ENCODE measurements around the gene NR3C1.

NR3C1 gene

DNA sequence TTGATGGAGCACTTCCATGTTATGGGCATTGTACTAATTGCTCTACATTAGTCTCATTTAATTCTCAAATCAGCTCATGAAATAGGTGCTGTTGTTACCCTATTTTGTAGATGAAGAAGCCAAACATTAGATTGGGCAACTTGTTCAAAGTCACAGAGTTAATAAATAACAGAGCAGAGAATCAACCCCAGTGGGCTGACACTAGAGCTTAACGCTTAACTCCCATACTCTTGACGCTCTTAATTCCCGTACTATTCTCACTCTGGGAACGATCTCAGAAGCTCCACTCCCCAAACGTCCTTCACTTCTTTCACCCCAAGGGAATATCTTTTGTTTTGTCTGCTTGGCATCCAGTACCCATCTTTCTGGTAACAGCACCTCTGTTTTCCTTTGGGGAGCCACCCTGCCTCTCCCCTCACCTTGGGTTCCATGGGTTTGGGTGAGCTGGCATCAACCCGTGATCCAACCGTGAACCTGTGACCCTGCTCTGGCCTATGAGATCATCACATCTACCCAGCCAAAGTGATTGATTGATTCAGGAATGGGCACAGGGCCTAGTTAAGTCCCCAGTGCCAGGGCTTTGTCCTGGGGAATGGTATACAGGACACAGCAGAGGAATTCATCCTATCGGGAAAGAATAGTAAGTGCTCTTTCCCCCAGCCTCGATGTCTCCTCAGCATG, 169.2 kb downstream of the NR3C1 start:
- H3K9ac ChIP-seq (ENCODE audit: low read length) = no peak overlapping the region
- DNase-seq (ENCODE audit: low read depth) = no peak

DNA sequence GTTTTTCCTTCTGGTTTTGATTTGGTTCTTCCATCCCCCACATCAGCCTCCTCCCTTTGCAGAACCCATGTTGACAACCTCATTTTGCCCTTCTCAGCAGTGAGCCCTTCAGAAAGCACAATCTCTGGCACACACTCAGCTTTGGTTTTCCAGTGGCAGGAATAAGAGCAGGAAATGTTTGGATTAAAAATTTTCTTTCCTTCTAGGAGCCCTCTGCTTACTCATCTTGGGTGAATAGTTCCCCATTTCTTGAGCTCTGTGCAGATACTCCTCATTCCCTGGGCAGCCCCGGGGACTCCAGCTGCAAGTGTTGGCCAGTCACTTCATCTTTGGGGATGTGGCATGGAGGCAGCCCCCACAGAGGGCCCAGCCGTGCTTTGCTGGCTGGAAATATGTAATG, 170.5 kb downstream of the NR3C1 start:
- Histone ChIP-seq H3K4me1 (ENCODE audit: control insufficient read depth, insufficient read depth, low read length) (peaks cover 30% of the 10 kb centered on the region), H3K9me3 (ENCODE audit: control insufficient read depth, low read length) (no peaks in the 10 kb centered on the region), H3K27me3 (replicated peaks; ENCODE audit: control insufficient read depth, insufficient read depth, low read length) (no peaks in the 10 kb centered on the region), H3K9ac (ENCODE audit: low read length) (no peak overlapping the region), H3K4me3 (ENCODE audit: low read length) (no peak overlapping the region), H3K36me3 (ENCODE audit: control insufficient read depth, insufficient read depth, low read length, severe bottlenecking) (no peaks in the 10 kb centered on the region)
- DNase-seq (ENCODE audit: low read depth) = peak; percentile 24

More for the DNA sequence above, 169.2 kb downstream of the NR3C1 start:
- Histone ChIP-seq H3K36me3 (ENCODE audit: control insufficient read depth, insufficient read depth, low read length, severe bottlenecking) (no peaks in the 10 kb centered on the region), H3K4me3 (ENCODE audit: low read length) (no peak overlapping the region), H3K4me1 (ENCODE audit: control insufficient read depth, insufficient read depth, low read length) (peaks cover 29% of the 10 kb centered on the region), H3K9me3 (ENCODE audit: control insufficient read depth, low read length) (no peaks in the 10 kb centered on the region), H3K27me3 (replicated peaks; ENCODE audit: control insufficient read depth, insufficient read depth, low read length) (no peaks in the 10 kb centered on the region)

GRCh38 chr5:143231973-143232812, 171.3 kb downstream of the NR3C1 start:
- Histone ChIP-seq H3K9me3 (ENCODE audit: control insufficient read depth, low read length) (no peaks in the 10 kb centered on the region), H3K4me1 (ENCODE audit: control insufficient read depth, insufficient read depth, low read length) (peaks cover 30% of the 10 kb centered on the region), H3K9ac (ENCODE audit: low read length) (no peak overlapping the region), H3K36me3 (ENCODE audit: control insufficient read depth, insufficient read depth, low read length, severe bottlenecking) (no peaks in the 10 kb centered on the region), H3K4me3 (ENCODE audit: low read length) (no peak overlapping the region), H3K27me3 (replicated peaks; ENCODE audit: control insufficient read depth, insufficient read depth, low read length) (no peaks in the 10 kb centered on the region)
- DNase-seq (ENCODE audit: low read depth) = no peak

- H3K36me3 ChIP-seq (ENCODE audit: control insufficient read depth, insufficient read depth, low read length, severe bottlenecking) = no peaks in the 10 kb centered on the region
- H3K9me3 ChIP-seq (ENCODE audit: control insufficient read depth, low read length) = no peaks in the 10 kb centered on the region
- H3K9ac ChIP-seq (ENCODE audit: low read length) = no peak overlapping the region
- H3K4me3 ChIP-seq (ENCODE audit: low read length) = no peak overlapping the region
- DNase-seq (ENCODE audit: low read depth) = no peak
- no peaks in the 10 kb centered on the region for H3K27me3 ChIP-seq (replicated peaks; ENCODE audit: control insufficient read depth, insufficient read depth, low read length)
- H3K4me1 ChIP-seq (ENCODE audit: control insufficient read depth, insufficient read depth, low read length) = peaks cover 30% of the 10 kb centered on the region
Measured at GRCh38 chr5:143231416-143231815, 172.1 kb downstream of the NR3C1 start.

GRCh38 chr5:143230676-143230996, 172.8 kb downstream of the NR3C1 start:
- no peak overlapping the region for H3K4me3 ChIP-seq (ENCODE audit: low read length)
- H3K9ac ChIP-seq (ENCODE audit: low read length) = no peak overlapping the region
- no peak for DNase-seq (ENCODE audit: low read depth)
- H3K9me3 ChIP-seq (ENCODE audit: control insufficient read depth, low read length) = no peaks in the 10 kb centered on the region
- H3K36me3 ChIP-seq (ENCODE audit: control insufficient read depth, insufficient read depth, low read length, severe bottlenecking) = no peaks in the 10 kb centered on the region
- no peaks in the 10 kb centered on the region for H3K27me3 ChIP-seq (replicated peaks; ENCODE audit: control insufficient read depth, insufficient read depth, low read length)
- peaks cover 29% of the 10 kb centered on the region for H3K4me1 ChIP-seq (ENCODE audit: control insufficient read depth, insufficient read depth, low read length)

GRCh38 chr5:143229896-143230675, 173.4 kb downstream of the NR3C1 start:
- Histone ChIP-seq H3K4me1 (ENCODE audit: control insufficient read depth, insufficient read depth, low read length) (peaks cover 24% of the 10 kb centered on the region), H3K36me3 (ENCODE audit: control insufficient read depth, insufficient read depth, low read length, severe bottlenecking) (no peaks in the 10 kb centered on the region), H3K9me3 (ENCODE audit: control insufficient read depth, low read length) (no peaks in the 10 kb centered on the region), H3K9ac (ENCODE audit: low read length) (no peak overlapping the region), H3K4me3 (ENCODE audit: low read length) (peak overlapping the region; percentile 30), H3K27me3 (replicated peaks; ENCODE audit: control insufficient read depth, insufficient read depth, low read length) (no peaks in the 10 kb centered on the region)
- DNase-seq (ENCODE audit: low read depth) = peak; percentile 68

DNA sequence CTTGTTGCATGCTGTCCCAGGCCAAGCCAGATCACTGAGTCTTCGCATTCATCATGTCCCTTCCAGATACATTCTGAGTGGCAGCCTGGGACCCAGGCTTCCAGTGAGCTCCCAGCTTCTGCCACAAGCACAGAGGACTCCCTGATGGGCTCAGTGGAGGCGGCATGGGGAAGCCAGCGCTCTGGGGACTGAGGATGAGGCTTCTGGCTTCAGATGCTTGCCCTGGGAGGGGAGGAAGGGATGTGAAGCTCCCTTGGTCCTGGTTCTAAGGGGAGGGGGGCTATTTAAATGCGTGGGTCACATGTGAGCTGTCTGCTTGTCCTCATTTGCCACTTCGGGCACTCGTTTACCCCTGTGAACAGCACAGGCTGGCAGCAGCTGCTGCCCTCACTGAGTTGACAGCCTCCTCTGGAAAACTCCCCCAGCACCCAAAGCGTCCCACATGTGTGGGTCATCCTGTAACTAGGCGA, 174.0 kb downstream of the NR3C1 start:
- Histone ChIP-seq H3K4me3 (ENCODE audit: low read length) (peak overlapping the region; percentile 30), H3K9me3 (ENCODE audit: control insufficient read depth, low read length) (no peaks in the 10 kb centered on the region), H3K9ac (ENCODE audit: low read length) (no peak overlapping the region), H3K36me3 (ENCODE audit: control insufficient read depth, insufficient read depth, low read length, severe bottlenecking) (no peaks in the 10 kb centered on the region), H3K27me3 (replicated peaks; ENCODE audit: control insufficient read depth, insufficient read depth, low read length) (no peaks in the 10 kb centered on the region), H3K4me1 (ENCODE audit: control insufficient read depth, insufficient read depth, low read length) (peaks cover 17% of the 10 kb centered on the region)
- no peak for DNase-seq (ENCODE audit: low read depth)

- Histone ChIP-seq H3K4me3 (ENCODE audit: low read length) (no peak overlapping the region), H3K9me3 (ENCODE audit: control insufficient read depth, low read length) (no peaks in the 10 kb centered on the region), H3K4me1 (ENCODE audit: control insufficient read depth, insufficient read depth, low read length) (peaks cover 15% of the 10 kb centered on the region), H3K36me3 (ENCODE audit: control insufficient read depth, insufficient read depth, low read length, severe bottlenecking) (no peaks in the 10 kb centered on the region), H3K9ac (ENCODE audit: low read length) (no peak overlapping the region), H3K27me3 (replicated peaks; ENCODE audit: control insufficient read depth, insufficient read depth, low read length) (no peaks in the 10 kb centered on the region)
- no peak for DNase-seq (ENCODE audit: low read depth)
Measured at GRCh38 chr5:143228597-143229293, 174.7 kb downstream of the NR3C1 start.
